ENCODE measurements around the gene TNFSF11.

TNFSF11 gene

GRCh38 chr13:42653679-42654078, 79.7 kb downstream of the TNFSF11 start:
- DNase-seq (ENCODE audit: low read depth): no peak

- no peak for DNase-seq (ENCODE audit: low read depth)
These were observed 80.3 kb downstream of the TNFSF11 start for GRCh38 chr13:42654212-42654611.

GRCh38 chr13:42654722-42655121, 80.8 kb downstream of the TNFSF11 start:
- DNase-seq (ENCODE audit: low read depth): no peak

GRCh38 chr13:42656161-42656560, 82.2 kb downstream of the TNFSF11 start:
- no peak for DNase-seq (ENCODE audit: low read depth)

GRCh38 chr13:42656958-42657357, 83.0 kb downstream of the TNFSF11 start:
- DNase-seq (ENCODE audit: low read depth): no peak

Data from ELR (cell line).